ENCODE results near the gene FKBP1A. TPM values are rescaled to one million over a fixed set of nuclear protein-coding genes. Genes with fewer than 3 reads are reported as not detected.

Gene FKBP1A
- total RNA-seq, 1 donor from 2014 or later: 132 TPM

GRCh38 chr20:1325173-1326030 lies 67.5 kb downstream of the FKBP1A start:
- H3K27ac Mint-ChIP-seq: no peak overlapping the region
- H3K36me3 Mint-ChIP-seq: no peaks in the 10 kb centered on the region
- TF ChIP-seq, protein P1, sequence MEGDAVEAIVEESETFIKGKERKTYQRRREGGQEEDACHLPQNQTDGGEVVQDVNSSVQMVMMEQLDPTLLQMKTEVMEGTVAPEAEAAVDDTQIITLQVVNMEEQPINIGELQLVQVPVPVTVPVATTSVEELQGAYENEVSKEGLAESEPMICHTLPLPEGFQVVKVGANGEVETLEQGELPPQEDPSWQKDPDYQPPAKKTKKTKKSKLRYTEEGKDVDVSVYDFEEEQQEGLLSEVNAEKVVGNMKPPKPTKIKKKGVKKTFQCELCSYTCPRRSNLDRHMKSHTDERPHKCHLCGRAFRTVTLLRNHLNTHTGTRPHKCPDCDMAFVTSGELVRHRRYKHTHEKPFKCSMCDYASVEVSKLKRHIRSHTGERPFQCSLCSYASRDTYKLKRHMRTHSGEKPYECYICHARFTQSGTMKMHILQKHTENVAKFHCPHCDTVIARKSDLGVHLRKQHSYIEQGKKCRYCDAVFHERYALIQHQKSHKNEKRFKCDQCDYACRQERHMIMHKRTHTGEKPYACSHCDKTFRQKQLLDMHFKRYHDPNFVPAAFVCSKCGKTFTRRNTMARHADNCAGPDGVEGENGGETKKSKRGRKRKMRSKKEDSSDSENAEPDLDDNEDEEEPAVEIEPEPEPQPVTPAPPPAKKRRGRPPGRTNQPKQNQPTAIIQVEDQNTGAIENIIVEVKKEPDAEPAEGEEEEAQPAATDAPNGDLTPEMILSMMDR (IDR thresholded peaks at IDR 0.05; ENCODE audit: unreplicated experiment): peak; percentile 15
- H3K4me1 Mint-ChIP-seq: peaks cover 12% of the 10 kb centered on the region
- peaks cover 8% of the 10 kb centered on the region for H3K27me3 Mint-ChIP-seq (ENCODE audit: low read depth)
- peak; percentile 93 to 97 for DNase-seq (ENCODE audit: low spot score in 2 of 2, unreplicated experiment in 2 of 2)
- no peak overlapping the region for H3K4me3 Mint-ChIP-seq
- H3K9me3 Mint-ChIP-seq: no peaks in the 10 kb centered on the region

DNA sequence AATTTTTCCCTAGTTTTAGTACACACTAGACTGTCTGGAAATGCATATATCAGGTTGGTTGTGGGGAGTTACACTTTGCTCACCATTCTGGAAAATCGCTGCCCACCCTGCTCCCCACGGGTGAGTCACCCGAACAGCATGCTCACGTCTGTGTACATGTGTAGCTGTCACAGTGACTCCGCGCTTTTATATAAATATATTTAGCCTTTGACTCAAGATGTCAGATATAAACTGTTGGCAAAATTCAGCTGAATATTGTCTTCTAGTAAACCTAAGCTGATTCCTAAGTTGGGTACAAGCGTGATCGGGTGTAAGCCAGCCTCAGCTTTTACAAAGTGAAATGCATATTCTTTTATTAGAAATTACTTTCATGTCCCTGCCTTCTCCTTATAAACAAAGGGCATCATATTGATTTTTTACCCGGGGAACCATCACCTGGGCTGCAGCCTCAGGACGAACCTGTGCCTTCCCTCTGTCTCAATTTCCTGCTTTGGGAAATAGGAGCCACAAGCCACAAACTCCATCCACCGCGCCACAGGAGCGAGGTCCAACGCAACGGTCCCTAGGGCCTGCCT lies 68.2 kb downstream of the FKBP1A start:
- Mint-ChIP-seq H3K4me3 (no peak overlapping the region), H3K36me3 (no peaks in the 10 kb centered on the region), H3K27me3 (ENCODE audit: low read depth) (peaks cover 8% of the 10 kb centered on the region), H3K9me3 (no peaks in the 10 kb centered on the region), H3K27ac (no peak overlapping the region), H3K4me1 (peaks cover 12% of the 10 kb centered on the region)
- TF ChIP-seq, protein P1 (IDR thresholded peaks at IDR 0.05; ENCODE audit: unreplicated experiment): no peak
- no peak for DNase-seq (ENCODE audit: low spot score in 2 of 2, unreplicated experiment in 2 of 2)

DNA sequence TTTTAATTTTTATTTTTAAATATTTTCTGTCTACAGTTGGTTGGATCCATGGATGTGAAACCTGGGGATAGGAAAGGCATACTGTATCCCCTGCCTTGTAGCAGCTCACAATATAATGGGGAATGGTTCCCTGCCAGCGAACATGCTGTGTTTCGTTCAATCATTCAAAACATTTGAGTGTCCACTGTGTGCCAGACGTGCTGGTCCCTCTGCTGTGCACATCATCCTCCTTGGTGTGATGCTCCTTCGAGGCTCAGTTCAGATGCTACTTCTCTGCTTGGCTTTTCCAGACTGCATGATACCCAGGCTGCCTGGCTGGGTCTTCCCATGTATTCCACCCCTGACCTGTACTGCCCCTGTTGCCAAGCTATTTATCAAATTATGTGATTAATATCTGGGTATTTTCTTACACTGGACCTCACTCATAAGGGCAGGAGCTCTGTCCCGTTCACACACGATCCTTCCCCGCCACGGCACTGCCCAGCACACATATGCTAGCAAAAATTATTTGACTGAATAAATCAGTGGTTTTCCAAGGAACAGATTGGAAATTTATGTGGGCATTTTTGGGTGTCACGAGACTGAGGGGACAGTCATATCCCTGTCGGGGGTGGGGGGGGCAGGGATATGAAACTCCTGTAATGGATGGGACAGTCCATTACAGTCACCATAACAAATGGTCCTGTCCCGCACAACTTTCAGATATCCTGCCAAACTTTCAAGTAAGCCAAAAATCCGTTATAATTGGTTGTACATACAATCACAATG lies 68.8 kb downstream of the FKBP1A start:
- H3K4me1 Mint-ChIP-seq: peaks cover 12% of the 10 kb centered on the region
- TF ChIP-seq, protein P1 (IDR thresholded peaks at IDR 0.05; ENCODE audit: unreplicated experiment): no peak
- no peak overlapping the region for H3K27ac Mint-ChIP-seq
- H3K4me3 Mint-ChIP-seq: no peak overlapping the region
- H3K36me3 Mint-ChIP-seq: no peaks in the 10 kb centered on the region
- DNase-seq (ENCODE audit: low spot score in 2 of 2, unreplicated experiment in 2 of 2): peak in 1 of 2 experiments; percentile 5
- H3K27me3 Mint-ChIP-seq (ENCODE audit: low read depth): peaks cover 9% of the 10 kb centered on the region
- no peaks in the 10 kb centered on the region for H3K9me3 Mint-ChIP-seq

GRCh38 chr20:1323256-1323655 lies 69.6 kb downstream of the FKBP1A start:
- no peak overlapping the region for H3K27ac Mint-ChIP-seq
- peaks cover 14% of the 10 kb centered on the region for H3K27me3 Mint-ChIP-seq (ENCODE audit: low read depth)
- no peaks in the 10 kb centered on the region for H3K36me3 Mint-ChIP-seq
- no peak overlapping the region for H3K4me3 Mint-ChIP-seq
- DNase-seq (ENCODE audit: low spot score in 2 of 2, unreplicated experiment in 2 of 2): no peak
- no peaks in the 10 kb centered on the region for H3K9me3 Mint-ChIP-seq
- TF ChIP-seq, protein P1 (IDR thresholded peaks at IDR 0.05; ENCODE audit: unreplicated experiment): no peak
- H3K4me1 Mint-ChIP-seq: peaks cover 12% of the 10 kb centered on the region

DNA sequence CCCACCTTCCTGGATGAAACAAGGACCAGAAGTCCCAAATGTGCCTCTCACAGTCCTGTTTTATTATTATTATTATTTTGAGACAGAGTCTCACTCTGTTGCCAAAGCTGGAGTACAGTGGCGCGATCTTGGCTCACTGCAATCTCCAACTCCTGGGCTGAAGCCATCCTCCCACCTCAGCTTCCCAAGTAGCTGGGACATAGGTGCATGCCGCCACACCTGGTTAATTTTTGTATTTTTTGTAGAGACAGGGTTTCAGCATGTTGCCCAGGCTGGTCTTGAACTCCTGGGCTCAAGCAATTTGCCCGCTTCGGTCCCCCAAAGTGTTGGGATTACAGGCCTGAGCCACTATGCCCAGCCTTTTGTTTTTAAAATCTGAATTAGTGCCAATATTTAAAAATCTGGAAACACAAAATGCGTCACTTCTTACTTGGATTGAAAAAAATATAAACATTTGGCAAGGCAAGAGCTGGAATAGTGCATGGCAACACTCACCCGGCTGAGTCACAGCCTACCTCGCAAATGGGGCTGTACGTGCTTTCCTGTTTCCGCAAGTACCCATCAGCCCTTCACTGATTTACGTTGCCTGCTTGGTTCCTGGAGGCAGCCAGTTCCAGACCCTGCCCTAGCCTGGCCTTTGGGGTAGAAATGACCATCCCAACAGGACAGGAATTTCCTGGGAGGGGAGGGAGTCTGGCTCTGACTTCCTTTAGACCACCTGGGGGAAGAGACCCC lies 70.2 kb downstream of the FKBP1A start:
- Mint-ChIP-seq H3K4me3 (no peak overlapping the region), H3K9me3 (no peaks in the 10 kb centered on the region), H3K4me1 (peaks cover 8% of the 10 kb centered on the region), H3K27ac (no peak overlapping the region), H3K36me3 (no peaks in the 10 kb centered on the region), H3K27me3 (ENCODE audit: low read depth) (peaks cover 17% of the 10 kb centered on the region)
- TF ChIP-seq, protein P1 (IDR thresholded peaks at IDR 0.05; ENCODE audit: unreplicated experiment): no peak
- no peak for DNase-seq (ENCODE audit: low spot score in 2 of 2, unreplicated experiment in 2 of 2)
